SK-N-MC (cell line): ENCODE results near the gene LRBA.

ENCODE experiments used
- EZH2 ChIP-seq: fragments of 200-600 bp; sonication (generic); IDR thresholded peaks from one replicate; pipeline ENCODE4 v1.6.1; 2017; ENCODE audit warnings: antibody characterized with exemption
- FOXP2 ChIP-seq: optimal IDR thresholded peaks from 2 replicates; pipeline ENCODE3; 2011; ENCODE audit warnings: mild to moderate bottlenecking, moderate library complexity; ENCODE audit not compliant: insufficient read depth; ENCODE audit errors: extremely low read length, control extremely low read depth
- POLR2AphosphoS5 ChIP-seq: IDR thresholded peaks from 2 replicates; pipeline ENCODE4 v1.6.1; 2012; ENCODE audit warnings: mild to moderate bottlenecking, low read depth, low read length, borderline replicate concordance

- TF ChIP-seq POLR2AphosphoS5, result no peak
- TF ChIP-seq EZH2, result no peak
- TF ChIP-seq FOXP2, result no peak
Measured at GRCh38 chr4:150773032-150773431, 242.1 kb downstream of the LRBA start.
